ENCODE data around the gene ATF6.

ATF6 gene

GRCh38 chr1:161907265-161907664 is 141.1 kb downstream of the ATF6 start:
- no peak for DNase-seq

- DNase-seq: no peak
Observed at GRCh38 chr1:161908264-161908663, 142.1 kb downstream of the ATF6 start.

GRCh38 chr1:161910604-161911003 is 144.5 kb downstream of the ATF6 start:
- no peak for DNase-seq

- DNase-seq: no peak
Observed at GRCh38 chr1:161913482-161914140, 147.5 kb downstream of the ATF6 start.

GRCh38 chr1:161914595-161914994 is 148.5 kb downstream of the ATF6 start:
- DNase-seq: no peak

- no peak for DNase-seq
Observed at GRCh38 chr1:161915051-161915503, 149.0 kb downstream of the ATF6 start.

GRCh38 chr1:161915978-161916377 is 149.9 kb downstream of the ATF6 start:
- DNase-seq: no peak

- DNase-seq: no peak
Observed at GRCh38 chr1:161919229-161919628, 153.1 kb downstream of the ATF6 start.

GRCh38 chr1:161921491-161921890 is 155.4 kb downstream of the ATF6 start:
- DNase-seq: no peak

- DNase-seq: no peak
Observed at GRCh38 chr1:161921990-161922389, 155.9 kb downstream of the ATF6 start.

GRCh38 chr1:161928056-161928455 is 161.9 kb downstream of the ATF6 start:
- DNase-seq: no peak

- no peak for DNase-seq
Observed at GRCh38 chr1:161929137-161929536, 163.0 kb downstream of the ATF6 start.

GRCh38 chr1:161930064-161930463 is 163.9 kb downstream of the ATF6 start:
- no peak for DNase-seq

GRCh38 chr1:161932668-161933067 is 166.5 kb downstream of the ATF6 start:
- no peak for DNase-seq

- DNase-seq: peak; percentile 56 to 68
Observed at GRCh38 chr1:161933592-161934588, 167.8 kb downstream of the ATF6 start.

- no peak for DNase-seq
Observed at GRCh38 chr1:161935264-161935663, 169.1 kb downstream of the ATF6 start.

- no peak for DNase-seq
Observed at GRCh38 chr1:161936786-161937185, 170.7 kb downstream of the ATF6 start.

- no peak for DNase-seq
Observed at GRCh38 chr1:161940866-161941591, 174.9 kb downstream of the ATF6 start.

GRCh38 chr1:161941726-161942436 is 175.8 kb downstream of the ATF6 start:
- DNase-seq: no peak

GRCh38 chr1:161943737-161944136 is 177.6 kb downstream of the ATF6 start:
- DNase-seq: no peak

- DNase-seq: no peak
Observed at GRCh38 chr1:161944381-161944780, 178.3 kb downstream of the ATF6 start.

- DNase-seq: no peak
Observed at GRCh38 chr1:161945306-161946060, 179.4 kb downstream of the ATF6 start.
